Loucy (cell line): Measurements from ENCODE around the gene FNDC8.

Experiments used
- H2AFZ ChIP-seq: fragments of 200-600 bp; sonication (generic); 2 replicates; pipeline ENCODE4 v1.6.0; 2016; ENCODE audit warnings: antibody characterized with exemption, mild to moderate bottlenecking, low read length, moderate library complexity
- H3F3A ChIP-seq: fragments of 200-600 bp; 2 replicates; pipeline ENCODE4 v1.6.0; 2016; ENCODE audit warnings: antibody characterized with exemption, low read depth, mild to moderate bottlenecking
- H3K27me3 ChIP-seq: fragments of 200-600 bp; sonication (generic); 2 replicates; pipeline ENCODE4 v1.6.1; 2014; ENCODE audit warnings: low read length, mild to moderate bottlenecking; ENCODE audit not compliant: insufficient read depth, poor library complexity, severe bottlenecking
- H3K36me3 ChIP-seq: fragments of 200-600 bp; sonication (generic); 2 replicates; pipeline ENCODE4 v1.6.1; 2016; ENCODE audit warnings: low read length; ENCODE audit not compliant: insufficient read depth
- H3K4me1 ChIP-seq: fragments of 200-600 bp; sonication (generic); 2 replicates; pipeline ENCODE4 v1.5.1; 2014; ENCODE audit warnings: low read length, mild to moderate bottlenecking; ENCODE audit not compliant: insufficient read depth, poor library complexity, severe bottlenecking
- H3K4me2 ChIP-seq: fragments of 200-600 bp; sonication (generic); 2 replicates; pipeline ENCODE4 v1.6.0; 2014; ENCODE audit warnings: antibody characterized with exemption, low read length, low read depth, mild to moderate bottlenecking; ENCODE audit not compliant: poor library complexity, severe bottlenecking
- H3K4me3 ChIP-seq: fragments of 200-600 bp; sonication (generic); 2 replicates; pipeline ENCODE4 v1.5.1; 2014; ENCODE audit warnings: low read length, mild to moderate bottlenecking, mixed read lengths; ENCODE audit not compliant: poor library complexity, severe bottlenecking
- H3K79me2 ChIP-seq: fragments of 200-600 bp; sonication (generic); 2 replicates; pipeline ENCODE4 v1.6.1; 2014; ENCODE audit warnings: low read length; ENCODE audit not compliant: insufficient read depth
- H3K9ac ChIP-seq: fragments of 200-600 bp; sonication (generic); 2 replicates; pipeline ENCODE4 v1.6.0; 2014; ENCODE audit warnings: mild to moderate bottlenecking, low read depth, low read length, moderate library complexity; ENCODE audit not compliant: poor library complexity, severe bottlenecking
- H3K9me2 ChIP-seq: fragments of 200-600 bp; sonication (generic); replicated peaks from 2 replicates; pipeline ENCODE4 v1.6.1; 2016; ENCODE audit warnings: low read depth, low read length, mixed read lengths
- H3K9me3 ChIP-seq: fragments of 200-600 bp; sonication (generic); 2 replicates; pipeline ENCODE4 v1.6.1; 2014; ENCODE audit warnings: mild to moderate bottlenecking, antibody characterized with exemption, low read length, low read depth; ENCODE audit not compliant: insufficient read depth
- H4K20me1 ChIP-seq: fragments of 200-600 bp; sonication (generic); 2 replicates; pipeline ENCODE4 v1.6.0; 2014; ENCODE audit warnings: antibody characterized with exemption, low read length, mild to moderate bottlenecking; ENCODE audit not compliant: insufficient read depth, poor library complexity, severe bottlenecking
- CTCF ChIP-seq: fragments of 200-600 bp; sonication (generic); conservative IDR thresholded peaks from 2 replicates; pipeline ENCODE4 v1.5.1; 2014; ENCODE audit warnings: mild to moderate bottlenecking, antibody characterized with exemption, low read length
- EZH2phosphoT487 ChIP-seq: fragments of 200-600 bp; IDR thresholded peaks from 2 replicates; pipeline ENCODE4 v1.6.1; 2018; ENCODE audit warnings: antibody characterized with exemption, mild to moderate bottlenecking, moderate library complexity, borderline replicate concordance

The FNDC8 gene

DNA sequence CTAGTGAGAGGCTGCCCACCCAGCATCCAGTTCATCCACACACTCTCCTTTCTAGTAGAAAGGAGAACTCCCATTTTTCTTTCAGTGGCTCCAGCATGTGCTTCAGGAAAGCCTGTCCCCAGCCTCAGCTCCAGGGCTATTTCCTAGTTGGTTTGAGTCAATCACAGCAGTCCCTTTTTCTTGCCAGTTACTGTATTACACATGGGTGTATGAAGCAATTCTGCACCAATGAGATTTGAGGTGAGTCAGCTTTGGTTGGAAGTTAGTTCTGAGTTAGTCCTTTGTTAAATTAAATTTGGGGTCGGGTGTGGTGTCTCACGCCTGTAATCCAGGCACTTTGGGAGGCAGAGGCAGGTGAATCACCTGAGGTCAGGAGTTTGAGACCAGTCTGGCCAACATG lies 26.5 kb upstream of the FNDC8 start:
- H3F3A ChIP-seq = no peaks in the 10 kb centered on the region
- no peaks in the 10 kb centered on the region for H4K20me1 ChIP-seq
- no peaks in the 10 kb centered on the region; the same call in 1 of the 2 replicates for H3K36me3 ChIP-seq
- no peaks in the 10 kb centered on the region for H3K9me2 ChIP-seq
- no peak overlapping the region for H3K4me2 ChIP-seq
- no peak for TF ChIP-seq CTCF
- TF ChIP-seq EZH2phosphoT487 = no peak
- no peaks in the 10 kb centered on the region for H3K79me2 ChIP-seq
- H3K4me1 ChIP-seq = peaks cover 3% of the 10 kb centered on the region
- no peak overlapping the region for H3K4me3 ChIP-seq
- no peak overlapping the region for H2AFZ ChIP-seq
- H3K9me3 ChIP-seq = no peaks in the 10 kb centered on the region
- H3K9ac ChIP-seq = no peak overlapping the region
- H3K27me3 ChIP-seq = no peaks in the 10 kb centered on the region

DNA sequence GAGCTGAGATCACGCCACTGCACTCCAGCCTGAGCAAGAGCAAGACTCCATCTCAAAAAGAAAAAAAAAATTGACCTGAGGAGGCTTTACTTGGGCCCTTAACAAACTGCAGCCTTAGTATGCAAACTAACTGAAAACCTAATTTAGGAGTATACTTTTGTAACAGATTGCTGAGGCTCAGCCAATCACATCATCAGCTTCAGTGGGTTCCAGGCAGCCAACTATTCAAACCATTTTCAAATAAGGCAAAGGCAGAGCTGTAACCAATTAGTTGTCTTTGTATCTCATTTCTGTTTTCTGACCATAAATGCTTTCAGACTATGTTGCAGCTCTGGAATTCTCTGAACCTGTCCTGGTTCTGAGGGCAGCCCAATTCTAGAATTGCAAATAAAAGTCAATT lies 25.7 kb upstream of the FNDC8 start:
- Histone ChIP-seq H3K9ac (no peak overlapping the region), H3K4me2 (no peak overlapping the region), H3K4me3 (no peak overlapping the region), H4K20me1 (no peaks in the 10 kb centered on the region), H3F3A (no peaks in the 10 kb centered on the region), H3K9me2 (no peaks in the 10 kb centered on the region), H3K9me3 (no peaks in the 10 kb centered on the region), H3K79me2 (no peaks in the 10 kb centered on the region), H3K4me1 (no peaks in the 10 kb centered on the region), H3K36me3 (peaks cover 5% of the 10 kb centered on the region; the same call in 1 of the 2 replicates), H2AFZ (no peak overlapping the region), H3K27me3 (no peaks in the 10 kb centered on the region)
- TF ChIP-seq EZH2phosphoT487 = no peak
- no peak for TF ChIP-seq CTCF

- Histone ChIP-seq H3K4me3 (no peak overlapping the region), H3K27me3 (no peaks in the 10 kb centered on the region), H3K4me1 (no peaks in the 10 kb centered on the region), H3K9me2 (no peaks in the 10 kb centered on the region), H3K79me2 (no peaks in the 10 kb centered on the region), H3K36me3 (peaks cover 8% of the 10 kb centered on the region; the same call in 1 of the 2 replicates), H4K20me1 (no peaks in the 10 kb centered on the region), H2AFZ (no peak overlapping the region), H3K9ac (no peak overlapping the region), H3F3A (no peaks in the 10 kb centered on the region), H3K9me3 (no peaks in the 10 kb centered on the region), H3K4me2 (no peak overlapping the region)
- no peak for TF ChIP-seq CTCF
- TF ChIP-seq EZH2phosphoT487 = no peak
These were observed 23.6 kb upstream of the FNDC8 start for GRCh38 chr17:35097776-35098175.
